ENCODE results near the gene SSBP2.

SSBP2 gene

DNA sequence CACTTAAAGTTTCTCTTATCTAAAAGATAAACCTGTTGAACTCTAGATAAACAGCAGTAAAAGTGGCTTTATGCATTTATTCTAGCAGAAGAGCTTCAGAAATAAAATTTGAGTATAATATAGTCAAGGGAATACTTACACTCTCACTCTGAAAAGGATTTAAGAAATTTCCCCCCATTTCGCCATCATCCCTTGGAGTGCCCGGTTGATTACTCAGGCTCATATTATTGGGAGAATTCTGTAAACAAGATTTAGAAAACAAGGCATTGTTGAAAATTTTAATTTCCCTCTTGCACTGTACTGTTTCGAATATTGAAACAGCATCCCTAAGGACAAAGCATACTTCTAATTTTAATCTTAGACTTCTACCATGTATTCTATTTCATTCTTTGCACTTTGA is 322.5 kb downstream of the SSBP2 start:
- TF ChIP-seq SPI1 (IDR thresholded peaks at IDR 0.05; ENCODE audit: borderline replicate concordance, low read depth): no peak
- no peak for TF ChIP-seq CTCF (IDR thresholded peaks at IDR 0.05; ENCODE audit: insufficient read depth, low read length)
- no peak for TF ChIP-seq REST (IDR thresholded peaks at IDR 0.05; ENCODE audit: insufficient replicate concordance, low read depth)
- no peak for TF ChIP-seq POLR2AphosphoS5 (IDR thresholded peaks at IDR 0.05; ENCODE audit: low read depth)
- no peak for TF ChIP-seq GABPA (IDR thresholded peaks at IDR 0.05; ENCODE audit: low read depth)
- Histone ChIP-seq H3K27me3 (ENCODE audit: insufficient read depth, poor library complexity, severe bottlenecking) (no peaks in the 10 kb centered on the region), H3K4me3 (replicated peaks; ENCODE audit: insufficient read depth, low read length) (no peak overlapping the region), H3K27ac (replicated peaks) (no peak overlapping the region)
- no peak for DNase-seq (ENCODE audit: low read depth in 1 of 2, low spot score in 1 of 2)

GRCh38 chr5:81427566-81427965 is 323.3 kb downstream of the SSBP2 start:
- Histone ChIP-seq H3K27ac (replicated peaks) (no peak overlapping the region), H3K27me3 (ENCODE audit: insufficient read depth, poor library complexity, severe bottlenecking) (no peaks in the 10 kb centered on the region), H3K4me3 (replicated peaks; ENCODE audit: insufficient read depth, low read length) (no peak overlapping the region)
- no peak for TF ChIP-seq GABPA (IDR thresholded peaks at IDR 0.05; ENCODE audit: low read depth)
- no peak for TF ChIP-seq SPI1 (IDR thresholded peaks at IDR 0.05; ENCODE audit: borderline replicate concordance, low read depth)
- TF ChIP-seq REST (IDR thresholded peaks at IDR 0.05; ENCODE audit: insufficient replicate concordance, low read depth): no peak
- no peak for TF ChIP-seq CTCF (IDR thresholded peaks at IDR 0.05; ENCODE audit: insufficient read depth, low read length)
- no peak for TF ChIP-seq POLR2AphosphoS5 (IDR thresholded peaks at IDR 0.05; ENCODE audit: low read depth)
- DNase-seq (ENCODE audit: low read depth in 1 of 2, low spot score in 1 of 2): no peak

GRCh38 chr5:81426359-81427030 is 324.4 kb downstream of the SSBP2 start:
- Histone ChIP-seq H3K4me3 (replicated peaks; ENCODE audit: insufficient read depth, low read length) (no peak overlapping the region), H3K27ac (replicated peaks) (no peak overlapping the region), H3K27me3 (ENCODE audit: insufficient read depth, poor library complexity, severe bottlenecking) (no peaks in the 10 kb centered on the region)
- no peak for TF ChIP-seq GABPA (IDR thresholded peaks at IDR 0.05; ENCODE audit: low read depth)
- TF ChIP-seq SPI1 (IDR thresholded peaks at IDR 0.05; ENCODE audit: borderline replicate concordance, low read depth): no peak
- TF ChIP-seq CTCF (IDR thresholded peaks at IDR 0.05; ENCODE audit: insufficient read depth, low read length): no peak
- TF ChIP-seq REST (IDR thresholded peaks at IDR 0.05; ENCODE audit: insufficient replicate concordance, low read depth): no peak
- no peak for DNase-seq (ENCODE audit: low read depth in 1 of 2, low spot score in 1 of 2)

Data from HL-60 (cell line).